Activated CD4-positive, alpha-beta T cell treated with anti-CD3 and anti-CD28 coated beads, Interleukin-2, amount 50 U/mL, for 24 hours (primary cell): ENCODE results near the gene TUBE1.
A peak's percentile ranks its signal among the peaks of the same experiment; 100 is the strongest.
"Not testable (repeated sequence)": the region's sequence is repeated elsewhere in the genome, so short reads cannot be mapped to it uniquely, and the experiment has no call there.

Experiments used
- DNase-seq, 2 donors: peaks; one replicate each; pipeline ENCODE4 v3.0.0-alpha.2; 2020; ENCODE audit warnings: low read depth in 1 of 2, low spot score in 1 of 2

TUBE1 gene

GRCh38 chr6:112062966-112063365 is 24.3 kb downstream of the TUBE1 start:
- DNase-seq: no peak

GRCh38 chr6:112061605-112062004 is 25.7 kb downstream of the TUBE1 start:
- DNase-seq: no peak

- no peak for DNase-seq
These were observed 28.8 kb downstream of the TUBE1 start for GRCh38 chr6:112058243-112059032.

GRCh38 chr6:112054555-112055190 is 32.6 kb downstream of the TUBE1 start:
- no peak for DNase-seq

GRCh38 chr6:112054001-112054400 is 33.3 kb downstream of the TUBE1 start, which contains the start of gene CCN6:
TSS of gene CCN6 (plus strand) at chr6:112054104. CDS start at chr6:112054358, 254 bp downstream.
- DNase-seq: no peak

GRCh38 chr6:112051251-112051740 is 36.0 kb downstream of the TUBE1 start:
- not testable (repeated sequence) for DNase-seq

- no peak for DNase-seq
These were observed 36.9 kb downstream of the TUBE1 start for GRCh38 chr6:112050429-112050828.

GRCh38 chr6:112049996-112050395 is 37.3 kb downstream of the TUBE1 start:
- DNase-seq: no peak

- no peak for DNase-seq
These were observed 38.1 kb downstream of the TUBE1 start for GRCh38 chr6:112049026-112049799.

GRCh38 chr6:112047523-112047922 is 39.8 kb downstream of the TUBE1 start:
- not testable (repeated sequence) for DNase-seq

- DNase-seq: no peak
These were observed 42.4 kb downstream of the TUBE1 start for GRCh38 chr6:112044856-112045255.

GRCh38 chr6:112044196-112044595 is 43.1 kb downstream of the TUBE1 start:
- DNase-seq: no peak

- DNase-seq: peak; percentile 77 to 90
These were observed 44.0 kb downstream of the TUBE1 start for GRCh38 chr6:112043032-112044007.

- DNase-seq: no peak
These were observed 45.7 kb downstream of the TUBE1 start for GRCh38 chr6:112041535-112041934.

- DNase-seq: no peak
These were observed 46.3 kb downstream of the TUBE1 start for GRCh38 chr6:112040956-112041355.

- no peak for DNase-seq
These were observed 47.9 kb downstream of the TUBE1 start for GRCh38 chr6:112039431-112039770.

GRCh38 chr6:112038756-112039430 is 48.4 kb downstream of the TUBE1 start:
- DNase-seq: no peak

GRCh38 chr6:112038268-112038667 is 49.0 kb downstream of the TUBE1 start:
- DNase-seq: no peak

- no peak for DNase-seq
These were observed 49.5 kb downstream of the TUBE1 start for GRCh38 chr6:112037783-112038216.

GRCh38 chr6:112036088-112036637 is 51.1 kb downstream of the TUBE1 start:
- DNase-seq: no peak
